H1 (cell line): ENCODE measurements around the gene DNAAF8. TPM values are rescaled to one million over a fixed set of nuclear protein-coding genes. Genes with fewer than 3 reads are reported as not detected.

Experiments used
- CTCF ChIA-PET: fragments of 300-600 bp; sonication (Branson Sonifier 250); formaldehyde crosslinking; loops from one replicate; lab custom pipeline; 2021; ENCODE audit not compliant: partially characterized antibody; lab: Charles Lee
- POLR2A ChIA-PET: fragments of 300-600 bp; sonication (Branson Sonifier 250); formaldehyde crosslinking; loops from one replicate; lab custom pipeline; 2021; ENCODE audit warnings: inconsistent platforms; ENCODE audit not compliant: partially characterized antibody; lab: Charles Lee
- DNase-seq, 2 experiments: peaks; one replicate each; pipeline versions ENCODE4 v3.0.0 to v3.0.0-alpha.2; 2010 to 2022; ENCODE audit warnings: low spot score in 2 of 2, low read depth in 1 of 2, mixed read lengths in 1 of 2
- FAIRE-seq: peaks from 2 replicates; lab custom pipeline; 2011; peaks lifted over from hg19 to GRCh38; lab: Jason Lieb, UNC
- H2AFZ ChIP-seq: 2 replicates; pipeline ENCODE4 v1.8.1; 2012; ENCODE audit warnings: low read length, inconsistent platforms
- H2AK5ac ChIP-seq: 2 replicates; pipeline ENCODE4 v1.6.1; 2013; ENCODE audit warnings: low read depth, low read length
- H2BK120ac ChIP-seq: replicated peaks from 2 replicates; pipeline ENCODE3; 2013; ENCODE audit warnings: low read depth, low read length, inconsistent platforms
- H2BK12ac ChIP-seq: 2 replicates; pipeline ENCODE4 v1.6.1; 2013; ENCODE audit warnings: low read depth, low read length
- H2BK15ac ChIP-seq: 2 replicates; pipeline ENCODE4 v1.6.1; 2013; ENCODE audit warnings: low read length
- H2BK20ac ChIP-seq: 2 replicates; pipeline ENCODE4 v1.6.1; 2013; ENCODE audit warnings: low read length
- H2BK5ac ChIP-seq: 2 replicates; pipeline ENCODE4 v1.6.1; 2013; ENCODE audit warnings: low read depth, low read length
- H3K14ac ChIP-seq: 2 replicates; pipeline ENCODE4 v1.6.1; 2013; ENCODE audit warnings: inconsistent platforms; ENCODE audit not compliant: insufficient read length
- H3K18ac ChIP-seq: 2 replicates; pipeline ENCODE4 v1.6.1; 2013; ENCODE audit warnings: low read length; ENCODE audit errors: extremely low read depth
- H3K23ac ChIP-seq: 2 replicates; pipeline ENCODE4 v1.6.1; 2013; ENCODE audit warnings: inconsistent platforms; ENCODE audit not compliant: insufficient read length
- H3K23me2 ChIP-seq: 2 replicates; pipeline ENCODE4 v1.6.1; 2013; ENCODE audit warnings: low read depth, low read length
- H3K27ac ChIP-seq: 2 replicates; pipeline ENCODE4 v1.6.1; 2011; ENCODE audit warnings: low read depth, low read length, inconsistent platforms
- H3K27me3 ChIP-seq, 4 experiments: replicated peaks in 1 of 4; 1 replicate in 1 of 4; 2 replicates in 3 of 4; pipeline versions ENCODE4 v1.6.1 to v1.8.1; 2011 to 2013; ENCODE audit warnings: low read length in 3 of 4, mild to moderate bottlenecking in 3 of 4, inconsistent platforms in 2 of 4, mixed read lengths in 2 of 4, moderate library complexity in 1 of 4; ENCODE audit not compliant: control insufficient read depth in 3 of 4, insufficient read depth in 3 of 4; ENCODE audit errors: extremely low read depth in 1 of 4
- H3K36me3 ChIP-seq, 4 experiments: 2 replicates each; pipeline versions ENCODE4 v1.6.1 to v1.8.1; 2011 to 2013; ENCODE audit warnings: mild to moderate bottlenecking in 4 of 4, low read length in 3 of 4, moderate library complexity in 2 of 4, control low read depth in 1 of 4, inconsistent platforms in 1 of 4; ENCODE audit not compliant: insufficient read depth in 4 of 4, control insufficient read depth in 2 of 4
- H3K4ac ChIP-seq: replicated peaks from 2 replicates; pipeline ENCODE3; 2013; ENCODE audit warnings: low read length, low read depth, mixed read lengths, inconsistent platforms; ENCODE audit not compliant: insufficient read length
- H3K4me1 ChIP-seq, 4 experiments: replicated peaks in 1 of 4; 1 replicate in 1 of 4; 2 replicates in 3 of 4; pipeline versions ENCODE4 v1.6.1 to v1.8.1; 2011 to 2013; ENCODE audit warnings: low read length in 3 of 4, inconsistent platforms in 2 of 4, mixed read lengths in 1 of 4; ENCODE audit not compliant: insufficient read depth in 4 of 4, control insufficient read depth in 3 of 4
- H3K4me2 ChIP-seq, 2 experiments: 2 replicates each; pipeline versions ENCODE4 v1.6.1 to v1.8.1; 2011 to 2013; ENCODE audit warnings: low read depth in 2 of 2, low read length in 2 of 2, control low read depth in 1 of 2, inconsistent platforms in 1 of 2, mild to moderate bottlenecking in 1 of 2; ENCODE audit not compliant: insufficient read depth in 1 of 2
- H3K4me3 ChIP-seq, 4 experiments: fragments of 200-600, 300-600 bp in 1 of 4; sonication (generic), shearing (Covaris generic), sonication (Bioruptor Twin) in 1 of 4; 2 replicates each; pipeline versions ENCODE4 v1.5.1 to v1.8.1; 2011 to 2016; ENCODE audit warnings: low read length in 4 of 4, low read depth in 3 of 4, control low read depth in 2 of 4, inconsistent platforms in 2 of 4, mild to moderate bottlenecking in 2 of 4, mixed read lengths in 1 of 4, moderate library complexity in 1 of 4; ENCODE audit not compliant: insufficient read depth in 2 of 4; ENCODE audit errors: extremely low read depth in 1 of 4
- H3K56ac ChIP-seq: replicated peaks from 2 replicates; pipeline ENCODE3; 2013; ENCODE audit warnings: low read depth, mild to moderate bottlenecking, mixed read lengths, low read length, inconsistent platforms; ENCODE audit not compliant: insufficient read length
- H3K79me1 ChIP-seq: 2 replicates; pipeline ENCODE4 v1.6.1; 2013; ENCODE audit warnings: low read depth, low read length, control low read depth
- H3K79me2 ChIP-seq, 2 experiments: 2 replicates each; pipeline versions ENCODE4 v1.6.1 to v1.8.1; 2012 to 2013; ENCODE audit warnings: low read length in 2 of 2, mild to moderate bottlenecking in 2 of 2, inconsistent platforms in 1 of 2; ENCODE audit not compliant: insufficient read depth in 2 of 2, control insufficient read depth in 1 of 2
- H3K9ac ChIP-seq, 4 experiments: replicated peaks in 1 of 4; 1 replicate in 1 of 4; 2 replicates in 3 of 4; pipeline versions ENCODE4 v1.6.1 to v1.8.1; 2011 to 2013; ENCODE audit warnings: low read depth in 3 of 4, low read length in 3 of 4, control low read depth in 2 of 4, mild to moderate bottlenecking in 2 of 4, moderate library complexity in 2 of 4, inconsistent platforms in 1 of 4; ENCODE audit errors: extremely low read depth in 1 of 4
- H3K9me3 ChIP-seq, 2 experiments: 2 replicates each; pipeline versions ENCODE4 v1.6.1 to v1.8.1; 2012 to 2013; ENCODE audit warnings: mild to moderate bottlenecking in 2 of 2, moderate library complexity in 2 of 2, control low read depth in 1 of 2, inconsistent platforms in 1 of 2, low read depth in 1 of 2, low read length in 1 of 2, mixed read lengths in 1 of 2; ENCODE audit not compliant: insufficient read depth in 2 of 2
- H4K20me1 ChIP-seq, 2 experiments: replicated peaks in 1 of 2; 2 replicates each; pipeline versions ENCODE3 to v1.8.1; 2011 to 2013; ENCODE audit warnings: inconsistent platforms in 2 of 2, low read length in 2 of 2, mild to moderate bottlenecking in 1 of 2; ENCODE audit not compliant: insufficient read depth in 2 of 2, control insufficient read depth in 1 of 2
- H4K5ac ChIP-seq: 2 replicates; pipeline ENCODE4 v1.6.1; 2013; ENCODE audit warnings: low read length, low read depth, mixed read lengths, inconsistent platforms; ENCODE audit not compliant: insufficient read length
- H4K8ac ChIP-seq: 2 replicates; pipeline ENCODE4 v1.8.0; 2013; ENCODE audit warnings: mild to moderate bottlenecking, moderate library complexity, low read length, inconsistent platforms; ENCODE audit not compliant: insufficient read depth; ENCODE audit errors: extremely low read depth
- H4K91ac ChIP-seq: replicated peaks from 2 replicates; pipeline ENCODE3; 2013; ENCODE audit warnings: low read length, mixed read lengths, inconsistent platforms; ENCODE audit not compliant: insufficient read length
- CTBP2 ChIP-seq: IDR thresholded peaks from 2 replicates; pipeline ENCODE4 v1.7.0; 2011; ENCODE audit warnings: borderline replicate concordance, mild to moderate bottlenecking, moderate library complexity, mixed read lengths, low read length; ENCODE audit not compliant: insufficient read depth, insufficient read length
- EGR1 ChIP-seq: IDR thresholded peaks from 2 replicates; pipeline ENCODE4 v1.6.1; 2011; ENCODE audit warnings: low read depth, low read length, borderline replicate concordance
- MAX ChIP-seq: IDR thresholded peaks from 2 replicates; pipeline ENCODE4 v1.6.1; 2012; ENCODE audit warnings: inconsistent platforms
- SIRT6 ChIP-seq: IDR thresholded peaks from one replicate; pipeline ENCODE4 v1.7.1; 2012; ENCODE audit warnings: low read length, inconsistent platforms
- SIX5 ChIP-seq: IDR thresholded peaks from 2 replicates; pipeline ENCODE4 v1.6.1; 2011; ENCODE audit warnings: mild to moderate bottlenecking, low read depth, low read length
- TAF7 ChIP-seq: optimal IDR thresholded peaks from 2 replicates; pipeline ENCODE3; 2011; ENCODE audit warnings: low read depth, mild to moderate bottlenecking, inconsistent platforms, low read length, moderate library complexity, borderline replicate concordance
- USF2 ChIP-seq: IDR thresholded peaks from 2 replicates; pipeline ENCODE4 v1.6.1; 2011; ENCODE audit warnings: low read length, improper control_type of control experiment
- whole genome bisulfite sequencing, 2 experiments: shearing (Covaris generic) in 1 of 2; methylation state at CpG; one replicate each; pipeline versions ENCODE4 v1.1.6 to v1.1.7; 2013 to 2015; ENCODE audit warnings: low lambda C conversion rate in 2 of 2, mixed read lengths in 2 of 2, inconsistent platforms in 1 of 2, low coverage in 1 of 2, missing lambda C conversion rate in 1 of 2; ENCODE audit not compliant: insufficient replicate concordance in 2 of 2, insufficient coverage in 1 of 2, insufficient read length in 1 of 2; ENCODE audit errors: extremely low coverage in 1 of 2, missing lambda C conversion rate in 1 of 2; 5-methylcytosine and 5-hydroxymethylcytosine counted together
- polyA plus RNA-seq, 7 experiments: library from polyadenylated mRNA; depleted of rRNA in 3 of 7; stranded (reverse) in 5 of 7; unstranded in 2 of 7; fragments of >200 nt in 5 of 7; fragments of 200-250 nt in 2 of 7; gene quantifications; 1 replicate in 5 of 7; 2 replicates in 1 of 7; 4 replicates in 1 of 7; pipeline versions ENCODE4 v1.2.1 to v1.2.3, GENCODE V29; 2011 to 2013; ENCODE audit warnings: missing spikeins in 2 of 7, mixed read lengths in 2 of 7
- total RNA-seq: library from RNA; stranded (reverse); fragmentation: NEBNext Ultra II Directional; extraction: Animal tissue kit (Norgen Biotek cat#: 25700); gene quantifications from 2 replicates; pipeline ENCODE4 v1.2.1, GENCODE V29; 2021

DNAAF8 gene
- total and polyA plus RNA-seq, 2 of the 8 experiments (the other 6 are each of a cell fraction or from before 2014, with no cell fraction given): 0.39 TPM; not detected in 1

- Histone ChIP-seq H3K23ac (no peak overlapping the region), H4K5ac (no peak overlapping the region), H3K56ac (no peak overlapping the region), H4K20me1 (peaks cover 0 to 12% of the 10 kb centered on the region in 2 experiments), H3K27me3 (no peaks in the 10 kb centered on the region), H3K4me1 (no peaks in the 10 kb centered on the region), H3K4me3 (no peak overlapping the region), H2AFZ (no peak overlapping the region), H3K36me3 (peaks cover 11 to 38% (median 18%) of the 10 kb centered on the region in 4 experiments; a peak in 7 of 8 replicates), H3K14ac (no peak overlapping the region), H2AK5ac (no peak overlapping the region), H4K91ac (no peak overlapping the region), H3K4ac (no peak overlapping the region), H3K18ac (no peak overlapping the region), H3K79me1 (peaks cover 5% of the 10 kb centered on the region; the same call in 1 of the 2 replicates), H3K9ac (no peak overlapping the region), H2BK20ac (no peak overlapping the region), H2BK5ac (no peak overlapping the region), H3K79me2 (peaks cover 4 to 29% of the 10 kb centered on the region in 2 experiments; a peak in 3 of 4 replicates), H2BK15ac (no peak overlapping the region), H3K27ac (no peak overlapping the region), H3K23me2 (peaks cover 2% of the 10 kb centered on the region; the same call in 1 of the 2 replicates), H3K9me3 (no peaks in the 10 kb centered on the region), H4K8ac (no peak overlapping the region), H2BK12ac (no peak overlapping the region), H2BK120ac (no peak overlapping the region), H3K4me2 (no peak overlapping the region)
- FAIRE-seq: no peak
- no peak for DNase-seq
- ChIA-PET POLR2A (interaction anchor here (0.7 to 1.0 kb wide), 3 partner anchors 18 to 80 kb away, joined by 3 read pairs; no protein-coding TSS in a partner anchor), CTCF (interaction anchor here (1.1 to 1.2 kb wide), 4 partner anchors 9 to 304 kb away, joined by 3 to 5 read pairs (median 3); no protein-coding TSS in a partner anchor)
- WGBS, 2 experiments: 90% methylated on average over 8 of the region's 8 CpGs; no CpG with 5 or more reads in 1 of the 2 experiments
- TF ChIP-seq MAX: no peak
- TF ChIP-seq SIX5: no peak
- no peak for TF ChIP-seq SIRT6
- TF ChIP-seq USF2: no peak
- no peak for TF ChIP-seq EGR1
- TF ChIP-seq TAF7: no peak
- TF ChIP-seq CTBP2: no peak
Measured at GRCh38 chr16:4728676-4729075, 5.7 kb upstream of the DNAAF8 start.
